ENCODE results near the gene EFCAB8. TPM values are rescaled to one million over a fixed set of nuclear protein-coding genes. Genes with fewer than 3 reads are reported as not detected.

Gene EFCAB8
- total RNA-seq, 2 experiments from 2014 or later, result not detected

- no peak overlapping the region for H2AFZ ChIP-seq (ENCODE audit: low read length)
- H3K9me3 ChIP-seq (ENCODE audit: low read length), result peaks cover 8% of the 10 kb centered on the region; the same call in 1 of the 2 replicates
- H3K79me2 ChIP-seq (ENCODE audit: insufficient read depth, low read depth, low read length), result no peaks in the 10 kb centered on the region
- no peak overlapping the region for H3K4me3 ChIP-seq (ENCODE audit: low read depth, low read length, poor library complexity, severe bottlenecking)
- no peaks in the 10 kb centered on the region for H3K4me1 ChIP-seq (ENCODE audit: insufficient read depth, low read length, poor library complexity, severe bottlenecking)
- no peak for TF ChIP-seq EZH2phosphoT487 (IDR thresholded peaks at IDR 0.05; ENCODE audit: borderline replicate concordance, low read depth, low read length)
- no peak for TF ChIP-seq CTCF (conservative IDR thresholded peaks at IDR 0.05; ENCODE audit: low read length)
- H3K9me2 ChIP-seq (ENCODE audit: insufficient read depth, low read length), result no peaks in the 10 kb centered on the region
- POLR2A ChIA-PET, result no interaction called here
- H3K4me2 ChIP-seq (ENCODE audit: low read length), result no peak overlapping the region
- CTCF ChIA-PET (ENCODE audit: unreplicated experiment), result no interaction called here
- H3K27ac ChIP-seq (ENCODE audit: low read depth, low read length, poor library complexity, severe bottlenecking), result no peak overlapping the region
- BruUV-seq (replicated peaks), result no TSS peak
- H3K36me3 ChIP-seq (ENCODE audit: insufficient read depth, low read length), result no peaks in the 10 kb centered on the region
- no peaks in the 10 kb centered on the region for H4K20me1 ChIP-seq (ENCODE audit: insufficient read depth, low read length)
- no peak for DNase-seq (ENCODE audit: low spot score)
- intact Hi-C loops (cut with micrococcal nuclease; ENCODE audit: unreplicated experiment), result no loop called here
Measured at GRCh38 chr20:33002087-33002808, 143.5 kb downstream of the EFCAB8 start.

GRCh38 chr20:33004141-33004751 lies 145.5 kb downstream of the EFCAB8 start, which contains the start of gene SUN5:
TSS of gene SUN5 (minus strand) at chr20:33004433. CDS start at chr20:33004340, 93 bp downstream.
- BruUV-seq (replicated peaks), result no TSS peak
- CTCF ChIA-PET (ENCODE audit: unreplicated experiment), result no interaction called here
- no peak within 1 kb of the TSS for H3K4me3 ChIP-seq (ENCODE audit: low read depth, low read length, poor library complexity, severe bottlenecking)

More at GRCh38 chr20:33004141-33004751, 145.5 kb downstream of the EFCAB8 start, which contains the start of gene SUN5:
- Histone ChIP-seq H3K9me3 (ENCODE audit: low read length) (peaks cover 8% of the 10 kb centered on the region; the same call in 1 of the 2 replicates), H3K79me2 (ENCODE audit: insufficient read depth, low read depth, low read length) (no peaks in the 10 kb centered on the region), H3K27ac (ENCODE audit: low read depth, low read length, poor library complexity, severe bottlenecking) (no peak within 1 kb of the TSS), H4K20me1 (ENCODE audit: insufficient read depth, low read length) (no peaks in the 10 kb centered on the region), H3K4me2 (ENCODE audit: low read length) (no peak within 1 kb of the TSS), H3K9me2 (ENCODE audit: insufficient read depth, low read length) (no peaks in the 10 kb centered on the region), H3K4me1 (ENCODE audit: insufficient read depth, low read length, poor library complexity, severe bottlenecking) (no peaks in the 10 kb centered on the region), H3K36me3 (ENCODE audit: insufficient read depth, low read length) (no peaks in the 10 kb centered on the region), H2AFZ (ENCODE audit: low read length) (no peak within 1 kb of the TSS)
- intact Hi-C loops (cut with micrococcal nuclease; ENCODE audit: unreplicated experiment), result no loop called here
- TF ChIP-seq CTCF (conservative IDR thresholded peaks at IDR 0.05; ENCODE audit: low read length) (no peak), EZH2phosphoT487 (IDR thresholded peaks at IDR 0.05; ENCODE audit: borderline replicate concordance, low read depth, low read length) (no peak)
- POLR2A ChIA-PET, result no interaction called here
- DNase-seq (ENCODE audit: low spot score), result no peak

Data from OCI-LY7 (cell line).